ACC112 (cell line): Measurements from ENCODE around the gene CTNNBL1.

Experiments
- H2AFZ ChIP-seq: fragments of 200-600 bp; sonication (generic); one replicate; pipeline ENCODE4 v1.6.0; 2017; ENCODE audit warnings: antibody characterized with exemption, low read length; ENCODE audit not compliant: unreplicated experiment
- H3K27ac ChIP-seq: fragments of 200-600 bp; sonication (generic); 2 replicates; pipeline ENCODE4 v1.5.1; 2014; ENCODE audit warnings: low read depth, mild to moderate bottlenecking, antibody characterized with exemption, low read length, moderate library complexity
- H3K27me3 ChIP-seq: fragments of 200-600 bp; sonication (generic); 2 replicates; pipeline ENCODE4 v1.6.1; 2014; ENCODE audit warnings: mild to moderate bottlenecking, antibody characterized with exemption, low read length, moderate library complexity, mixed read lengths; ENCODE audit not compliant: insufficient read depth
- H3K36me3 ChIP-seq: fragments of 200-600 bp; sonication (generic); 2 replicates; pipeline ENCODE4 v1.6.1; 2016; ENCODE audit warnings: mild to moderate bottlenecking, antibody characterized with exemption, low read length, moderate library complexity, mixed read lengths; ENCODE audit not compliant: insufficient read depth
- H3K4me1 ChIP-seq: fragments of 200-600 bp; sonication (generic); one replicate; pipeline ENCODE4 v1.6.1; 2016; ENCODE audit warnings: low read length, mixed read lengths; ENCODE audit not compliant: insufficient read depth, unreplicated experiment, control insufficient read depth
- H3K4me3 ChIP-seq: fragments of 200-600 bp; sonication (generic); 2 replicates; pipeline ENCODE4 v1.5.1; 2014; ENCODE audit warnings: mild to moderate bottlenecking, low read depth, low read length
- H3K79me2 ChIP-seq: fragments of 200-600 bp; sonication (generic); one replicate; pipeline ENCODE4 v1.6.0; 2016; ENCODE audit warnings: low read length; ENCODE audit not compliant: control insufficient read depth, unreplicated experiment, insufficient read depth

CTNNBL1 gene

GRCh38 chr20:37726971-37727956 is 33.4 kb downstream of the CTNNBL1 start:
- peaks cover 33% of the 10 kb centered on the region for H3K79me2 ChIP-seq
- peaks cover 21% of the 10 kb centered on the region for H3K4me1 ChIP-seq
- H3K4me3 ChIP-seq, result no peak overlapping the region
- H2AFZ ChIP-seq, result no peak overlapping the region
- no peaks in the 10 kb centered on the region for H3K27me3 ChIP-seq
- H3K27ac ChIP-seq, result peak overlapping the region; percentile 29
- peaks cover 3% of the 10 kb centered on the region; the same call in 1 of the 2 replicates for H3K36me3 ChIP-seq

DNA sequence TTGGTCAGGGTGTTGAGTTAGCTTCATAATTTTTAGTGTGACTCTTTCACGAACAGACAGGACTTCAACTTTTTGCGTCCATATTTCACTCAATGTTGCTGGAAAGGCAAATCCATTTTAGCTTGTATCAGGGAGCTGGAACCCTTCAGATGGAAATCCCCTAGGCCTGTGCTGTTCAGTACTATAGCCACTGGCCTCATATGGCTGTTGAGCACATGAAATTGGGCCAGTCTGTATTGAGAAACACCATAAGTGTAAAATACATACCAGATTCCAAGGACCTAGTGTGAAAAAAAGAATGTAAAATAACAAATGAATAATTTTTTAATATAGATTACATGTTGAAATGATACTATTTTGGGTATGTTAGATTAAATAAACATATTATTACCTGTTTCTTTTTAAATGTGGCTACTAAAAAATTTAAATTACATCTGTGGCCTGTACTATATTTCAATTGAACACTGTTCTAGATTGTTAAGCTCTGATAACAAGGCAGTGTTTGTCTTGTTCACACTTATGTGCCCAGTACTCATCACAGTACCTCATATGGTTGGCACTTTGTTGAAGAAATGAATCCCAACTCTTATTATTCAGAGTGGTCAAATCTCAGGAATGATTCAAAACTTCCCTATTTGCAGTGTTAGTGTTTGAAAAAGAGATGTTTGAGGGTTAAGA is 34.3 kb downstream of the CTNNBL1 start:
- H3K4me3 ChIP-seq, result no peak overlapping the region
- H3K79me2 ChIP-seq, result peaks cover 32% of the 10 kb centered on the region
- H3K4me1 ChIP-seq, result peaks cover 21% of the 10 kb centered on the region
- no peaks in the 10 kb centered on the region for H3K27me3 ChIP-seq
- no peak overlapping the region for H2AFZ ChIP-seq
- H3K27ac ChIP-seq, result peak overlapping the region; percentile 29; the same call in 1 of the 2 replicates
- H3K36me3 ChIP-seq, result peaks cover 9% of the 10 kb centered on the region; the same call in 1 of the 2 replicates

GRCh38 chr20:37728635-37728983 is 34.8 kb downstream of the CTNNBL1 start:
- H3K4me3 ChIP-seq, result no peak overlapping the region
- H3K79me2 ChIP-seq, result peaks cover 27% of the 10 kb centered on the region
- H2AFZ ChIP-seq, result no peak overlapping the region
- H3K36me3 ChIP-seq, result peaks cover 9% of the 10 kb centered on the region; the same call in 1 of the 2 replicates
- no peak overlapping the region for H3K27ac ChIP-seq
- no peaks in the 10 kb centered on the region for H3K27me3 ChIP-seq
- peaks cover 21% of the 10 kb centered on the region for H3K4me1 ChIP-seq

DNA sequence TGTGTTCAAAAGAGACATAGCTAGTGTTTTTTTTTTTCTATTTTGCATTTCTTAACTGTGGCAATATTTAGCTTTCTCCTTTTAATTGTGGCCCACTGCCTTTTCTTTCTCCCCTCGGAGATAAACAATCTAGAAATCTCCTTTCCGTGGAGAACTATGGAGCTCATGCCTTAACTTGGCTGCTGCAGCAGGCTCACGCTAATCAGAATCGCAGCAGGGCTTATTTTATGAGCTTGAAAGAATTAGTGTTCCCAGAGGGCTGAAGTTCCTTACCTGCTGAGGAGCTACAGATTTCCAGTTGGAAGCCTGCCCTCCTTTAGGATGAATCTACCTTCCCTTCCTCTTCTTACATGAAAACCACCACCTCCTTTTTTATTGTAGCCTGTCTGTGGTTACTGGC is 35.6 kb downstream of the CTNNBL1 start:
- Histone ChIP-seq H3K79me2 (peaks cover 20% of the 10 kb centered on the region), H3K4me3 (no peak overlapping the region), H3K27me3 (no peaks in the 10 kb centered on the region), H3K4me1 (peaks cover 26% of the 10 kb centered on the region), H3K36me3 (peaks cover 9% of the 10 kb centered on the region; the same call in 1 of the 2 replicates), H3K27ac (no peak overlapping the region), H2AFZ (no peak overlapping the region)

- H3K4me3 ChIP-seq, result no peak overlapping the region
- H3K4me1 ChIP-seq, result peaks cover 28% of the 10 kb centered on the region
- no peak overlapping the region for H2AFZ ChIP-seq
- H3K27ac ChIP-seq, result no peak overlapping the region
- H3K79me2 ChIP-seq, result peaks cover 19% of the 10 kb centered on the region
- H3K27me3 ChIP-seq, result no peaks in the 10 kb centered on the region
- H3K36me3 ChIP-seq, result peaks cover 9% of the 10 kb centered on the region; the same call in 1 of the 2 replicates
Measured at GRCh38 chr20:37729909-37730308, 36.1 kb downstream of the CTNNBL1 start.

DNA sequence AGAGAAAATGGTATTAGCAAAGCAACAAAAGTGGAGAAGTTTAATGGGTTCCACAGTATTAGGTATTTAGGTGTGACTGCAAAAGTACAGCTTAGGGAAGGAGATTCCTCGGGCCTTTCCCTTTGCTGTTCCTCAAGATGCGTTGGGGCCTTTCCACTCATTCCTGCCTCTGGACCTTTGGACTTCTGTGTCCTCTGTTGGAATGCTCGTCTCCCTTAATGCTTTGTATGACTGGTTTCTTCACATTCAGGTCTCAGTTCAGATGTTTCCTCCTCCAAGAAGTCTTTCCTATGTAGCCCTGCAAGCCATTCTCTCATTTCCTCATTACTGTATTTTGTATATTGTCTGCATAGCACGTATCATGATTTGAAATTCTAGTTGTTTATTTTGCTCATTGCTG is 39.6 kb downstream of the CTNNBL1 start:
- Histone ChIP-seq H3K79me2 (peaks cover 17% of the 10 kb centered on the region), H3K4me1 (peaks cover 16% of the 10 kb centered on the region), H3K4me3 (no peak overlapping the region), H3K27ac (no peak overlapping the region), H3K27me3 (no peaks in the 10 kb centered on the region), H2AFZ (no peak overlapping the region), H3K36me3 (peaks cover 21% of the 10 kb centered on the region; the same call in 1 of the 2 replicates)

GRCh38 chr20:37734228-37734985 is 40.6 kb downstream of the CTNNBL1 start:
- Histone ChIP-seq H3K36me3 (peaks cover 21% of the 10 kb centered on the region), H2AFZ (no peak overlapping the region), H3K27me3 (no peaks in the 10 kb centered on the region), H3K4me3 (no peak overlapping the region), H3K79me2 (peaks cover 10% of the 10 kb centered on the region), H3K4me1 (peaks cover 16% of the 10 kb centered on the region), H3K27ac (peak overlapping the region; percentile 48; the same call in 1 of the 2 replicates)

DNA sequence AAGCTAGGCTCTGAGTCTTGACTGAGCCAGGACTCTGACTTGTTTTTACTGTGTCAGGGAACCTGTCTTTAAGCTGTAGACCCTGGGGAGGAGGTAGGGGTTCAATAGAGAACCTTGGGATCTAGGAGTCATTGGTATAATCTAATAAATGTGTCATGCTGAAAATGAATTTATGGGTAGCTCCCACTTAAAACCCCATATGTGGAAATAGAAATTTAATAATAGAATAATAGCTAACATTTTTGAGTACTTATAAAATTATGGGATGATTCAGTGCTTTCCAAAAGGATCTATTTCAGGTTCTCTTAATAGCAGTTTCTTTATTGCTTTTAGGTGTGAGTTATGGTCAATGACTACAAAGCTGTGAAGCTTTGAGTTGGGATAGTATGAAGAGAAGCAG is 41.7 kb downstream of the CTNNBL1 start:
- peaks cover 1% of the 10 kb centered on the region for H3K79me2 ChIP-seq
- H3K4me1 ChIP-seq, result peaks cover 7% of the 10 kb centered on the region
- H3K4me3 ChIP-seq, result no peak overlapping the region
- H3K27ac ChIP-seq, result no peak overlapping the region
- peaks cover 25% of the 10 kb centered on the region for H3K36me3 ChIP-seq
- no peaks in the 10 kb centered on the region for H3K27me3 ChIP-seq
- H2AFZ ChIP-seq, result no peak overlapping the region

DNA sequence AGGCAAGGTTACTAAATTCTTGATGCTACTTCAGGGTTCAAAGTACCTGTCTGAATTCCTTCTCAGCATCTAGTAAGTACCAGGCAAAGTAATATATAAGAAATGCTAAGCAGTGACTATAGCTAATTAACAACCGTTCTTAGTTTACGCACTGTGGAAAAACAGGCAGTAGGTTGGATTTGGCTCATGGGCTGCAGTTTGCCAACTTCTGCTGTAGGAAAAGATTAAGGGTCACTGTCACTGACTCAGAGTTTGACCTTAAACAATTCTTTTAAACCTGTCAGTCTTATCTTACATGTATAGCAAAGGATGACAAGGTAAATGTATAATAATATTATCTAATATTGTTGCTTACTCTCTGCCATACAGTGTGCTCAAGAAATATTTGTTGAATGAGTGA is 42.3 kb downstream of the CTNNBL1 start:
- H3K36me3 ChIP-seq, result peaks cover 25% of the 10 kb centered on the region
- H3K27ac ChIP-seq, result no peak overlapping the region
- H3K27me3 ChIP-seq, result no peaks in the 10 kb centered on the region
- no peak overlapping the region for H2AFZ ChIP-seq
- H3K79me2 ChIP-seq, result no peaks in the 10 kb centered on the region
- H3K4me1 ChIP-seq, result peaks cover 7% of the 10 kb centered on the region
- H3K4me3 ChIP-seq, result no peak overlapping the region

- Histone ChIP-seq H3K27ac (no peak overlapping the region), H3K36me3 (peaks cover 18% of the 10 kb centered on the region), H3K79me2 (no peaks in the 10 kb centered on the region)
Measured at GRCh38 chr20:37737826-37738420, 44.1 kb downstream of the CTNNBL1 start.

More at GRCh38 chr20:37737826-37738420, 44.1 kb downstream of the CTNNBL1 start:
- Histone ChIP-seq H3K4me3 (no peak overlapping the region), H3K4me1 (peaks cover 7% of the 10 kb centered on the region), H3K27me3 (no peaks in the 10 kb centered on the region), H2AFZ (no peak overlapping the region)
